IMR-90 (cell line): ENCODE results near the gene TBC1D4.

Experiments used
- CEBPB ChIP-seq: IDR thresholded peaks from 2 replicates; pipeline ENCODE4 v1.6.1; 2012; ENCODE audit warnings: low read depth, low read length, improper control_type of control experiment
- FOS ChIP-seq: fragments of 150-350 bp; IDR thresholded peaks from 2 replicates; pipeline ENCODE4 v1.6.1; 2016; ENCODE audit warnings: low read depth, low read length
- MAFK ChIP-seq: IDR thresholded peaks from 2 replicates; pipeline ENCODE4 v1.6.1; 2012; ENCODE audit warnings: low read depth, low read length, improper control_type of control experiment
- MXI1 ChIP-seq: IDR thresholded peaks from 2 replicates; pipeline ENCODE4 v1.6.1; 2012; ENCODE audit warnings: low read depth, mild to moderate bottlenecking, low read length, moderate library complexity, borderline replicate concordance
- POLR2A ChIP-seq: IDR thresholded peaks from 2 replicates; pipeline ENCODE4 v1.6.1; 2012; ENCODE audit warnings: mild to moderate bottlenecking, low read depth, low read length
- RFX5 ChIP-seq: IDR thresholded peaks from 2 replicates; pipeline ENCODE4 v1.8.0; 2012; ENCODE audit warnings: low read depth, mild to moderate bottlenecking, low read length, moderate library complexity
- SMC3 ChIP-seq: fragments of 150-350 bp; IDR thresholded peaks from 2 replicates; pipeline ENCODE4 v1.6.1; 2016; ENCODE audit warnings: low read depth, mild to moderate bottlenecking, antibody characterized with exemption, low read length, moderate library complexity
- TF ChIP-seq, protein P1 (sequence below): conservative IDR thresholded peaks from 2 replicates; pipeline ENCODE4 v1.5.1; 2012; ENCODE audit warnings: mild to moderate bottlenecking, low read depth, low read length, improper control_type of control experiment
- TF ChIP-seq, protein P2 (sequence below): fragments of 150-350 bp; IDR thresholded peaks from 2 replicates; pipeline ENCODE4 v1.6.1; 2016; ENCODE audit warnings: low read depth, mild to moderate bottlenecking, low read length, moderate library complexity, borderline replicate concordance
- TF ChIP-seq, protein P3 (sequence below): fragments of 150-350 bp; IDR thresholded peaks from 2 replicates; pipeline ENCODE4 v1.6.1; 2017; ENCODE audit warnings: mild to moderate bottlenecking, antibody characterized with exemption, low read length, low read depth

DNA sequence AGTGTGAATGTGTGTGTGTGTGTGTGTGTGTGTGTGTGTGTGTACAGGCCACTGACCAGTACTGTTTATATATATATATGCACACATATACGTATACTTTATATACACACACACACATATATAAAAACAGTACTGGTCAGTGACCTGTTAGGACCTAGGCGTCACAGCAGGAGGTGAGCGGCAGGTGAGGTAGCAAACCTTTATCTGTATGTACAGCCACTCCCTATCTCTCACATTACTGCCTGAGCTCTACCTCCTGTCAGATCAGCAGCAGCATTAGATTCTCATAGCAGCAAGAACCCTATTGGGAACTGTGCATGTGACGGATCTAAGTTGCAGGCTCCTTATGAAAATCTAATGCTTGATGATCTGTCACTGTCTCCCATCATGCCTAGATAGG is 34.5 kb downstream of the TBC1D4 start:
- TF ChIP-seq, protein P1, sequence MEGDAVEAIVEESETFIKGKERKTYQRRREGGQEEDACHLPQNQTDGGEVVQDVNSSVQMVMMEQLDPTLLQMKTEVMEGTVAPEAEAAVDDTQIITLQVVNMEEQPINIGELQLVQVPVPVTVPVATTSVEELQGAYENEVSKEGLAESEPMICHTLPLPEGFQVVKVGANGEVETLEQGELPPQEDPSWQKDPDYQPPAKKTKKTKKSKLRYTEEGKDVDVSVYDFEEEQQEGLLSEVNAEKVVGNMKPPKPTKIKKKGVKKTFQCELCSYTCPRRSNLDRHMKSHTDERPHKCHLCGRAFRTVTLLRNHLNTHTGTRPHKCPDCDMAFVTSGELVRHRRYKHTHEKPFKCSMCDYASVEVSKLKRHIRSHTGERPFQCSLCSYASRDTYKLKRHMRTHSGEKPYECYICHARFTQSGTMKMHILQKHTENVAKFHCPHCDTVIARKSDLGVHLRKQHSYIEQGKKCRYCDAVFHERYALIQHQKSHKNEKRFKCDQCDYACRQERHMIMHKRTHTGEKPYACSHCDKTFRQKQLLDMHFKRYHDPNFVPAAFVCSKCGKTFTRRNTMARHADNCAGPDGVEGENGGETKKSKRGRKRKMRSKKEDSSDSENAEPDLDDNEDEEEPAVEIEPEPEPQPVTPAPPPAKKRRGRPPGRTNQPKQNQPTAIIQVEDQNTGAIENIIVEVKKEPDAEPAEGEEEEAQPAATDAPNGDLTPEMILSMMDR = no peak
- no peak for TF ChIP-seq POLR2A
- TF ChIP-seq, protein P2, sequence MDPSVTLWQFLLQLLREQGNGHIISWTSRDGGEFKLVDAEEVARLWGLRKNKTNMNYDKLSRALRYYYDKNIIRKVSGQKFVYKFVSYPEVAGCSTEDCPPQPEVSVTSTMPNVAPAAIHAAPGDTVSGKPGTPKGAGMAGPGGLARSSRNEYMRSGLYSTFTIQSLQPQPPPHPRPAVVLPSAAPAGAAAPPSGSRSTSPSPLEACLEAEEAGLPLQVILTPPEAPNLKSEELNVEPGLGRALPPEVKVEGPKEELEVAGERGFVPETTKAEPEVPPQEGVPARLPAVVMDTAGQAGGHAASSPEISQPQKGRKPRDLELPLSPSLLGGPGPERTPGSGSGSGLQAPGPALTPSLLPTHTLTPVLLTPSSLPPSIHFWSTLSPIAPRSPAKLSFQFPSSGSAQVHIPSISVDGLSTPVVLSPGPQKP = no peak
- TF ChIP-seq CEBPB = no peak
- TF ChIP-seq RFX5 = no peak
- no peak for TF ChIP-seq SMC3
- no peak for TF ChIP-seq FOS
- TF ChIP-seq MXI1 = no peak
- TF ChIP-seq, protein P3, sequence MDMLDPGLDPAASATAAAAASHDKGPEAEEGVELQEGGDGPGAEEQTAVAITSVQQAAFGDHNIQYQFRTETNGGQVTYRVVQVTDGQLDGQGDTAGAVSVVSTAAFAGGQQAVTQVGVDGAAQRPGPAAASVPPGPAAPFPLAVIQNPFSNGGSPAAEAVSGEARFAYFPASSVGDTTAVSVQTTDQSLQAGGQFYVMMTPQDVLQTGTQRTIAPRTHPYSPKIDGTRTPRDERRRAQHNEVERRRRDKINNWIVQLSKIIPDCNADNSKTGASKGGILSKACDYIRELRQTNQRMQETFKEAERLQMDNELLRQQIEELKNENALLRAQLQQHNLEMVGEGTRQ = no peak
- TF ChIP-seq MAFK = no peak
